Measurements from ENCODE around the gene UBR4. TPM values are rescaled to one million over a fixed set of nuclear protein-coding genes. Genes with fewer than 3 reads are reported as not detected.

Gene UBR4
- polyA plus RNA-seq, 1 donor from 2014 or later = 49.7 TPM

DNA sequence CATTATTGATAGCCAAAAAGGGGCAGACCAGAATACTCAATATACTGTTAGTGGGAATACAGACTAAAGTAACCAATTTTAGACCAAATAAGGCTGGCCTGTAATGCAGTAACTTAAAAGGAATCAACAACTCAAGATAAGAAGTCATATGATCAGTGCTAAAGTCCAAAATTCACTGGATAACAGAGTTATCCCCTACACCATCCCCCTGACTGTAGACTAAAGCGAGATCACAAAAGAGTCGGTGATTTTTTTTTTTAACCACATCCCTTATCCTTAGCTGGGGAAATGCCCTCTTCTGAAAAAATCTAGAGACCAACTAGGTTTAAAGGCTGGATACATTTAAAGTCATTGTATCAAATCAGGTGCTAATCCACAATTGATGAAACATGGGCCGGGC, 7.7 kb downstream of the UBR4 start:
- Histone ChIP-seq H3K9me3 (ENCODE audit: low read length) (no peaks in the 10 kb centered on the region), H3K36me3 (ENCODE audit: insufficient read depth, low read length) (no peaks in the 10 kb centered on the region), H3K4me2 (ENCODE audit: low read length) (no peak overlapping the region), H2AFZ (ENCODE audit: low read depth, low read length) (no peak overlapping the region), H3K27me3 (ENCODE audit: insufficient read depth, low read depth, low read length) (no peaks in the 10 kb centered on the region), H3K4me3 (ENCODE audit: low read length) (no peak overlapping the region), H3K27ac (ENCODE audit: low read length) (no peak overlapping the region), H3K9ac (ENCODE audit: low read length) (no peak overlapping the region), H4K20me1 (ENCODE audit: insufficient read depth) (no peaks in the 10 kb centered on the region), H3K9me2 (ENCODE audit: insufficient read depth, low read length) (no peaks in the 10 kb centered on the region), H3K79me2 (replicated peaks; ENCODE audit: insufficient read depth, low read length) (peaks cover 82% of the 10 kb centered on the region), H3F3A (ENCODE audit: insufficient read depth, low read length, poor library complexity, severe bottlenecking) (no peaks in the 10 kb centered on the region)
- TF ChIP-seq TAF1 (IDR thresholded peaks at IDR 0.05; ENCODE audit: low read depth) = no peak
- TF ChIP-seq SMC3 (conservative IDR thresholded peaks at IDR 0.05; ENCODE audit: poor library complexity) = no peak

GRCh38 chr1:19199969-19200604, 10.0 kb downstream of the UBR4 start:
- no peak overlapping the region for H3K9ac ChIP-seq (ENCODE audit: low read length)
- H3K4me2 ChIP-seq (ENCODE audit: low read length) = no peak overlapping the region
- no peaks in the 10 kb centered on the region for H3F3A ChIP-seq (ENCODE audit: insufficient read depth, low read length, poor library complexity, severe bottlenecking)
- no peaks in the 10 kb centered on the region for H4K20me1 ChIP-seq (ENCODE audit: insufficient read depth)
- H3K36me3 ChIP-seq (ENCODE audit: insufficient read depth, low read length) = no peaks in the 10 kb centered on the region
- no peaks in the 10 kb centered on the region for H3K9me2 ChIP-seq (ENCODE audit: insufficient read depth, low read length)
- no peaks in the 10 kb centered on the region for H3K9me3 ChIP-seq (ENCODE audit: low read length)
- peaks cover 59% of the 10 kb centered on the region for H3K79me2 ChIP-seq (replicated peaks; ENCODE audit: insufficient read depth, low read length)
- H2AFZ ChIP-seq (ENCODE audit: low read depth, low read length) = no peak overlapping the region
- H3K27me3 ChIP-seq (ENCODE audit: insufficient read depth, low read depth, low read length) = no peaks in the 10 kb centered on the region
- no peak overlapping the region for H3K27ac ChIP-seq (ENCODE audit: low read length)
- no peak overlapping the region for H3K4me3 ChIP-seq (ENCODE audit: low read length)
- TF ChIP-seq EP300 (conservative IDR thresholded peaks at IDR 0.05; ENCODE audit: poor library complexity, severe bottlenecking) (no peak), SMC3 (conservative IDR thresholded peaks at IDR 0.05; ENCODE audit: poor library complexity) (no peak), MXI1 (conservative IDR thresholded peaks at IDR 0.05; ENCODE audit: poor library complexity, severe bottlenecking) (no peak), REST (IDR thresholded peaks at IDR 0.05; ENCODE audit: borderline replicate concordance) (no peak), RAD21 (conservative IDR thresholded peaks at IDR 0.05) (no peak), POLR2AphosphoS5 (IDR thresholded peaks at IDR 0.05) (no peak), TAF1 (IDR thresholded peaks at IDR 0.05; ENCODE audit: low read depth) (no peak), EZH2 (IDR thresholded peaks at IDR 0.05; ENCODE audit: borderline replicate concordance, insufficient read depth, low read length, poor library complexity, severe bottlenecking) (no peak)
- TF ChIP-seq, protein P1, sequence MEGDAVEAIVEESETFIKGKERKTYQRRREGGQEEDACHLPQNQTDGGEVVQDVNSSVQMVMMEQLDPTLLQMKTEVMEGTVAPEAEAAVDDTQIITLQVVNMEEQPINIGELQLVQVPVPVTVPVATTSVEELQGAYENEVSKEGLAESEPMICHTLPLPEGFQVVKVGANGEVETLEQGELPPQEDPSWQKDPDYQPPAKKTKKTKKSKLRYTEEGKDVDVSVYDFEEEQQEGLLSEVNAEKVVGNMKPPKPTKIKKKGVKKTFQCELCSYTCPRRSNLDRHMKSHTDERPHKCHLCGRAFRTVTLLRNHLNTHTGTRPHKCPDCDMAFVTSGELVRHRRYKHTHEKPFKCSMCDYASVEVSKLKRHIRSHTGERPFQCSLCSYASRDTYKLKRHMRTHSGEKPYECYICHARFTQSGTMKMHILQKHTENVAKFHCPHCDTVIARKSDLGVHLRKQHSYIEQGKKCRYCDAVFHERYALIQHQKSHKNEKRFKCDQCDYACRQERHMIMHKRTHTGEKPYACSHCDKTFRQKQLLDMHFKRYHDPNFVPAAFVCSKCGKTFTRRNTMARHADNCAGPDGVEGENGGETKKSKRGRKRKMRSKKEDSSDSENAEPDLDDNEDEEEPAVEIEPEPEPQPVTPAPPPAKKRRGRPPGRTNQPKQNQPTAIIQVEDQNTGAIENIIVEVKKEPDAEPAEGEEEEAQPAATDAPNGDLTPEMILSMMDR (IDR thresholded peaks at IDR 0.05; ENCODE audit: poor library complexity, severe bottlenecking) = no peak
